B cell (primary cell): Measurements from ENCODE around the gene CACNA2D4. TPM values are rescaled to one million over a fixed set of nuclear protein-coding genes. Genes with fewer than 3 reads are reported as not detected.

Source experiments
- ATAC-seq: fragments of 200-7000 bp; cut with Tn5 transposase; one replicate; pipeline ENCODE4 v1.10.0; 2021; ENCODE audit warnings: low read depth, mild to moderate bottlenecking, moderate number of reproducible peaks, moderate library complexity
- CTCF ChIA-PET: fragments of 350-600 bp; sonication (Branson Sonifier 250); formaldehyde crosslinking; loops from one replicate; lab custom pipeline; 2021; ENCODE audit warnings: antibody characterized with exemption, inconsistent platforms; lab: Charles Lee
- POLR2A ChIA-PET: fragments of 350-600 bp; sonication (Branson Sonifier 250); formaldehyde crosslinking; loops from one replicate; lab custom pipeline; 2021; ENCODE audit warnings: antibody characterized with exemption; lab: Charles Lee
- DNase-seq: peaks from one replicate; pipeline ENCODE4 v3.0.0; 2013
- H2AFZ ChIP-seq: 2 replicates; pipeline ENCODE4 v1.6.1; 2012; ENCODE audit warnings: mild to moderate bottlenecking, low read depth, low read length; ENCODE audit not compliant: insufficient read depth, poor library complexity, severe bottlenecking
- H3K27ac ChIP-seq, 2 donors: 1 replicate in 1 of 2; 2 replicates in 1 of 2; pipeline ENCODE4 v1.5.1; 2012 to 2013; ENCODE audit warnings: low read length in 2 of 2, mild to moderate bottlenecking in 2 of 2, moderate library complexity in 1 of 2
- H3K27me3 ChIP-seq, 4 experiments: fragments of 200-600 bp in 1 of 4; sonication (generic) in 1 of 4; replicated peaks in 1 of 4; 1 replicate in 2 of 4; 2 replicates in 2 of 4; pipeline versions ENCODE4 v1.6.1 to v1.7.0; 2013 to 2016; ENCODE audit warnings: low read length in 3 of 4, mild to moderate bottlenecking in 2 of 4, mixed read lengths in 1 of 4, moderate library complexity in 1 of 4; ENCODE audit not compliant: insufficient read depth in 4 of 4, control insufficient read depth in 3 of 4; ENCODE audit errors: control extremely low read depth in 1 of 4
- H3K36me3 ChIP-seq, 2 experiments: replicated peaks in 1 of 2; 1 replicate in 1 of 2; 2 replicates in 1 of 2; pipeline versions ENCODE4 v1.6.1 to v1.7.1; 2013; ENCODE audit warnings: low read length in 1 of 2; ENCODE audit not compliant: insufficient read depth in 2 of 2, control insufficient read depth in 1 of 2; ENCODE audit errors: control extremely low read depth in 1 of 2, extremely low read depth in 1 of 2
- H3K4me1 ChIP-seq, 2 donors: fragments of 200-600 bp in 1 of 2; sonication (generic) in 1 of 2; 1 replicate in 1 of 2; 2 replicates in 1 of 2; pipeline versions ENCODE4 v1.5.1 to v1.6.1; 2013 to 2017; ENCODE audit warnings: low read length in 2 of 2; ENCODE audit not compliant: control insufficient read depth in 2 of 2, insufficient read depth in 2 of 2
- H3K4me2 ChIP-seq: replicated peaks from 2 replicates; pipeline ENCODE3; 2012; ENCODE audit warnings: mild to moderate bottlenecking, low read depth, low read length; ENCODE audit not compliant: poor library complexity, severe bottlenecking
- H3K4me3 ChIP-seq, 5 experiments: fragments of 200-600 bp in 1 of 5; sonication (generic) in 1 of 5; 1 replicate in 3 of 5; 2 replicates in 2 of 5; pipeline versions ENCODE4 v1.5.1 to v1.7.0; 2011 to 2016; ENCODE audit warnings: low read length in 4 of 5, mild to moderate bottlenecking in 4 of 5, low read depth in 2 of 5, control low read depth in 1 of 5, moderate library complexity in 1 of 5; ENCODE audit not compliant: insufficient read depth in 1 of 5; ENCODE audit errors: control extremely low read depth in 1 of 5, extremely low read depth in 1 of 5
- H3K79me2 ChIP-seq: fragments of 200-600 bp; sonication (generic); one replicate; pipeline ENCODE4 v1.6.0; 2016; ENCODE audit warnings: low read length; ENCODE audit not compliant: control insufficient read depth, insufficient read depth
- H3K9ac ChIP-seq: fragments of 200-600 bp; sonication (generic); 2 replicates; pipeline ENCODE4 v1.6.1; 2017; ENCODE audit warnings: mild to moderate bottlenecking, low read length, moderate library complexity
- H3K9me3 ChIP-seq, 3 donors: one replicate each; pipeline versions ENCODE4 v1.6.1 to v1.7.1; 2013; ENCODE audit warnings: low read length in 2 of 3; ENCODE audit not compliant: control insufficient read depth in 2 of 3, insufficient read depth in 1 of 3; ENCODE audit errors: control extremely low read depth in 1 of 3
- H4K20me1 ChIP-seq: 2 replicates; pipeline ENCODE4 v1.6.0; 2012; ENCODE audit warnings: mild to moderate bottlenecking, low read length; ENCODE audit not compliant: insufficient read depth, control insufficient read depth, poor library complexity, severe bottlenecking
- H3K27ac Mint-ChIP-seq: one replicate; pipeline ENCODE4 v1.8.0; 2021; ENCODE audit warnings: mixed read lengths
- H3K27me3 Mint-ChIP-seq: one replicate; pipeline ENCODE4 v1.8.0; 2021; ENCODE audit warnings: mixed read lengths
- H3K4me1 Mint-ChIP-seq: one replicate; pipeline ENCODE4 v1.8.0; 2021; ENCODE audit warnings: mixed read lengths
- H3K4me3 Mint-ChIP-seq: one replicate; pipeline ENCODE4 v1.8.0; 2021; ENCODE audit warnings: mixed read lengths
- H3K9me3 Mint-ChIP-seq: one replicate; pipeline ENCODE4 v1.8.0; 2022; ENCODE audit warnings: mixed read lengths; ENCODE audit not compliant: insufficient read depth
- EZH2 ChIP-seq: IDR thresholded peaks from 2 replicates; pipeline ENCODE4 v1.6.1; 2012; ENCODE audit warnings: borderline replicate concordance, low read depth, mild to moderate bottlenecking, moderate library complexity, low read length; ENCODE audit not compliant: insufficient read depth, poor library complexity, severe bottlenecking
- WGBS: methylation state at CpG from one replicate; pipeline ENCODE4 v1.1.5; 2013; ENCODE audit warnings: missing lambda C conversion rate; ENCODE audit not compliant: insufficient coverage; 5-methylcytosine and 5-hydroxymethylcytosine counted together
- intact Hi-C: fragments of 100-400 bp; cut with micrococcal nuclease; formaldehyde crosslinking; loops from one replicate; pipeline ENCODE4 v1.10.0; 2022
- polyA plus RNA-seq: library from polyadenylated mRNA; depleted of rRNA; stranded (reverse); fragments of >200 nt; gene quantifications from 2 replicates; pipeline ENCODE4 v1.2.3, GENCODE V29; 2012
- total RNA-seq, 2 donors: library from RNA; stranded (reverse); fragments of 120-200 nt in 1 of 2; gene quantifications; 1 replicate in 1 of 2; 2 replicates in 1 of 2; pipeline versions ENCODE4 v1.2.3 to v1.2.4, GENCODE V29; 2013 to 2022
- TF ChIP-seq, protein P1 (sequence below): fragments of 200-600 bp; IDR thresholded peaks from one replicate; pipeline ENCODE4 v1.8.0; 2022; ENCODE audit warnings: antibody characterized with exemption, mild to moderate bottlenecking

CACNA2D4 gene
- total and polyA plus RNA-seq, 2 donors (not counting 1 experiment from before 2014, with no cell fraction given), result 6.0 to 7.4 TPM

DNA sequence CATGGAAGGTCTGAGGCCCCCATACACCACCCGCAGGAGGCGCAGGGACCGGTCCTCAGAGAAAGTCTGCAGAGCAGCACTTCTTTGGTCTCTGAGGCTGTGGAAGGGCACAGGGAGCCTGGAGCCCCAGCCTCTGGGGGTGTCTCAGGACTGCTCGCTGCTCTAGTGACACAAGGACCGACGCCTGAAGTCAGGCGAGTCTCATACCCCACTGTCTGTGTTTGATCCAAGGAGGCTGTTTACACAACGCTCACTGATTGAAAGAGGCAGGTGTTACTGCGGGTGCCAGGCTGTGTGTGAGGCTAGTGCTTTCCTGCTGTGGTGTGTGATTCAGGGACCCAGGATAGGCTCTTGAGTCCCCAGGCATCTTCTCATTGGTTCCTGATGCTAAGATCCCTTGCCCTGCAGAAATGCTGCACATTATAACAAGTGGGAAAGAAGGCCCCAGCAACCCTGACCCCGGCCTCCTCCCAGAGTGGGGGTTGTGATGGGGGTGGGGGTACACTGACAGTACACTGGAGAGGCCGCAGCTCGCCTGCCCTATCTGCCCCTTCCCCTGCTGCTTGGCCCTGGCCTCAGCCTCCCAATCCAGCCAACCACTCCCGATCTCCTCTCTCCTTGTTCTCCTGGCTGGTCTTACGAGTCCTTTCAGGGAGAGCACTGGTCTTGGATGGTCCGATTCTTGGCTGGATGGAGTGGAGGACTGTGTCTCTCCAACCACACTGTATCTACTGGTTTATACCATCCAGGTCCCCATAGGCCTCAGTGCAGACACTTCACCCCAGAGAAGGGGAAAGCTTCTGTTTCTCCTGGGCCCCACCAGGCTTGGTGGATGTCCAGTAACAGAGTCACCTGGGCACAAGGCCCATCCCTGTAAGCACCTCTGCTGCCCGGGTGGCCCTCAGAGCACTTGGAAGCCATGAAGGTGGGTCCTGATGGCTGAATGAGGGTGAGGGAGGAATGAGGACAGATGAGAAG, 6.6 kb downstream of the CACNA2D4 start:
- H3K79me2 ChIP-seq, result no peaks in the 10 kb centered on the region
- ChIA-PET CTCF (no interaction called here), POLR2A (no interaction called here)
- H3K36me3 ChIP-seq, result no peaks in the 10 kb centered on the region
- 95% methylated on average over 12 of the region's 16 CpGs for WGBS
- ATAC-seq (no peak), DNase-seq (no peak)
- no peaks in the 10 kb centered on the region for H4K20me1 ChIP-seq
- no peak overlapping the region for H3K9ac ChIP-seq
- no peak overlapping the region for H3K4me2 ChIP-seq
- no peak for TF ChIP-seq EZH2
- TF ChIP-seq, protein P1, sequence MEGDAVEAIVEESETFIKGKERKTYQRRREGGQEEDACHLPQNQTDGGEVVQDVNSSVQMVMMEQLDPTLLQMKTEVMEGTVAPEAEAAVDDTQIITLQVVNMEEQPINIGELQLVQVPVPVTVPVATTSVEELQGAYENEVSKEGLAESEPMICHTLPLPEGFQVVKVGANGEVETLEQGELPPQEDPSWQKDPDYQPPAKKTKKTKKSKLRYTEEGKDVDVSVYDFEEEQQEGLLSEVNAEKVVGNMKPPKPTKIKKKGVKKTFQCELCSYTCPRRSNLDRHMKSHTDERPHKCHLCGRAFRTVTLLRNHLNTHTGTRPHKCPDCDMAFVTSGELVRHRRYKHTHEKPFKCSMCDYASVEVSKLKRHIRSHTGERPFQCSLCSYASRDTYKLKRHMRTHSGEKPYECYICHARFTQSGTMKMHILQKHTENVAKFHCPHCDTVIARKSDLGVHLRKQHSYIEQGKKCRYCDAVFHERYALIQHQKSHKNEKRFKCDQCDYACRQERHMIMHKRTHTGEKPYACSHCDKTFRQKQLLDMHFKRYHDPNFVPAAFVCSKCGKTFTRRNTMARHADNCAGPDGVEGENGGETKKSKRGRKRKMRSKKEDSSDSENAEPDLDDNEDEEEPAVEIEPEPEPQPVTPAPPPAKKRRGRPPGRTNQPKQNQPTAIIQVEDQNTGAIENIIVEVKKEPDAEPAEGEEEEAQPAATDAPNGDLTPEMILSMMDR, result no peak
- no peak overlapping the region for H3K4me3 ChIP-seq
- no peak overlapping the region for H2AFZ ChIP-seq
- peaks cover 10 to 11% of the 10 kb centered on the region in 2 donors for H3K4me1 ChIP-seq
- Mint-ChIP-seq H3K9me3 (no peaks in the 10 kb centered on the region), H3K4me1 (peaks cover 15% of the 10 kb centered on the region), H3K4me3 (no peak overlapping the region), H3K27ac (no peak overlapping the region), H3K27me3 (peaks cover 26% of the 10 kb centered on the region)
- intact Hi-C loops, result no loop called here
- peaks cover 0 to 11% (median 7%) of the 10 kb centered on the region in 4 experiments for H3K27me3 ChIP-seq
- peaks cover 0 to 23% (median 3%) of the 10 kb centered on the region in 3 donors for H3K9me3 ChIP-seq
- H3K27ac ChIP-seq, result no peak overlapping the region

DNA sequence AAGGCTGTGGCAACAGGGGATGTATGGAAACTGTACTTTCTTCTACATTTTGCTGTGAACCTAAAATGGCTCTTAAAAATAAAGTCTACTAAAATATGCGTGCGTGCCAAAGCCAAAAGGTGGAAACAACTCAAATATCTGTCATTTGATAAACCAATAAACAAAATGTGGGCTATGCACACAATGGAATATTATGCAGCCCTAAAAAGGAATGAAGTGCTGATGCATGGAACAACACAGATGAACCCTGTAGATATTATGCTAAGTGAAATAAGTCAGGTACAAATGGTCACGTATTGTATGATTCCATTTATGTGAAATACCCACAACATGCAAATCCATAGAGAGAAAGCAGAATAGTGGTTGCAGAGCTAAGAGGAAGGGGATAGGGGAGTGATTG, 8.0 kb downstream of the CACNA2D4 start:
- Histone ChIP-seq H3K4me2 (no peak overlapping the region), H3K4me3 (no peak overlapping the region), H3K4me1 (peaks cover 10% of the 10 kb centered on the region in 2 donors), H3K27ac (no peak overlapping the region), H3K9ac (no peak overlapping the region), H3K9me3 (peaks cover 4 to 21% (median 5%) of the 10 kb centered on the region in 3 donors), H3K27me3 (peaks cover 0 to 11% (median 7%) of the 10 kb centered on the region in 4 experiments), H4K20me1 (no peaks in the 10 kb centered on the region), H2AFZ (no peak overlapping the region), H3K36me3 (no peaks in the 10 kb centered on the region), H3K79me2 (no peaks in the 10 kb centered on the region)
- intact Hi-C loops, result no loop called here
- CTCF ChIA-PET, result no interaction called here
- ATAC-seq (no peak), DNase-seq (no peak)
- H3K27me3 Mint-ChIP-seq, result peaks cover 18% of the 10 kb centered on the region
- no peak overlapping the region for H3K27ac Mint-ChIP-seq
- WGBS, result no CpG with 5 or more reads among the region's 3 CpGs
- POLR2A ChIA-PET, result interaction anchor here (0.7 kb wide), 1 partner anchor 552 kb away, joined by 6 read pairs; no protein-coding TSS in a partner anchor
- peaks cover 6% of the 10 kb centered on the region for H3K4me1 Mint-ChIP-seq
- TF ChIP-seq EZH2, result no peak
- TF ChIP-seq, protein P1, result no peak
- H3K9me3 Mint-ChIP-seq, result peaks cover 5% of the 10 kb centered on the region
- H3K4me3 Mint-ChIP-seq, result no peak overlapping the region
